HepG2 (cell line): ENCODE data around the gene FAM110A. TPM values are rescaled to one million over a fixed set of nuclear protein-coding genes. Genes with fewer than 3 reads are reported as not detected.

ENCODE experiments used
- ATAC-seq: fragments of 200-7000 bp; cut with Tn5 transposase; 3 replicates; pipeline ENCODE4 v1.9.1; 2020; ENCODE audit warnings: mild to moderate bottlenecking, moderate library complexity
- BruUV-seq: library from RNA; stranded (reverse); fragments of 400-500 nt; replicated peaks from 2 replicates; lab custom pipeline; 2021; lab: Mats Ljungman, UMichigan
- CTCF ChIA-PET: fragments of 300-600 bp; formaldehyde crosslinking; extraction: SDS; loops from one replicate; lab custom pipeline; 2021; ENCODE audit warnings: low total read pairs, inconsistent platforms, low intra/inter-chr PET ratio; lab: Yijun Ruan, JAX
- POLR2A ChIA-PET: fragments of 350-600 bp; sonication (Branson Sonifier 250); formaldehyde crosslinking; loops from one replicate; lab custom pipeline; 2020; ENCODE audit warnings: antibody characterized with exemption, inconsistent platforms; lab: Yijun Ruan, JAX
- DNase-seq: peaks from one replicate; pipeline ENCODE4 v3.0.0-alpha.2; 2015; ENCODE audit warnings: low spot score
- FAIRE-seq: peaks from 3 replicates; lab custom pipeline; 2011; peaks lifted over from hg19 to GRCh38; lab: Jason Lieb, UNC
- H2AFZ ChIP-seq: one replicate; pipeline ENCODE4 v1.6.1; 2011; ENCODE audit warnings: low read length, inconsistent platforms
- H3K27ac ChIP-seq: fragments of 300-600 bp; 3 replicates; pipeline ENCODE4 v1.8.0; 2011; ENCODE audit warnings: mixed run types, mild to moderate bottlenecking, mixed read lengths, low read length, inconsistent platforms; ENCODE audit not compliant: insufficient read depth; ENCODE audit errors: extremely low read length
- H3K27me3 ChIP-seq, 2 experiments: fragments of 200-600 bp in 1 of 2; 2 replicates in 1 of 2; 3 replicates in 1 of 2; pipeline versions ENCODE4 v1.6.0 to v1.8.0; 2011; ENCODE audit warnings: low read length in 2 of 2, mild to moderate bottlenecking in 2 of 2, moderate library complexity in 2 of 2, inconsistent platforms in 1 of 2; ENCODE audit not compliant: insufficient read depth in 2 of 2, control insufficient read depth in 1 of 2
- H3K36me3 ChIP-seq, 2 experiments: fragments of 200-600 bp in 1 of 2; replicated peaks in 1 of 2; 2 replicates in 1 of 2; 3 replicates in 1 of 2; pipeline versions ENCODE4 v1.5.1 to v1.8.0; 2011; ENCODE audit warnings: low read length in 2 of 2, inconsistent platforms in 1 of 2; ENCODE audit not compliant: insufficient read depth in 2 of 2, control insufficient read depth in 1 of 2
- H3K4me1 ChIP-seq: 2 replicates; pipeline ENCODE4 v1.5.1; 2012; ENCODE audit warnings: low read length, inconsistent platforms; ENCODE audit not compliant: insufficient read depth
- H3K4me2 ChIP-seq: 2 replicates; pipeline ENCODE4 v1.6.0; 2011; ENCODE audit warnings: low read depth, low read length, inconsistent platforms
- H3K4me3 ChIP-seq, 3 experiments: fragments of 200-600 bp in 1 of 3; sonication (generic), shearing (Covaris generic) in 1 of 3; replicated peaks in 1 of 3; 2 replicates each; pipeline ENCODE4 v1.5.1; 2011 to 2016; ENCODE audit warnings: low read length in 3 of 3, inconsistent platforms in 2 of 3, low read depth in 2 of 3, mild to moderate bottlenecking in 2 of 3, control low read depth in 1 of 3, mixed read lengths in 1 of 3; ENCODE audit not compliant: insufficient read depth in 1 of 3
- H3K79me2 ChIP-seq: one replicate; pipeline ENCODE4 v1.6.1; 2011; ENCODE audit warnings: low read length, inconsistent platforms; ENCODE audit not compliant: insufficient read depth
- H3K9ac ChIP-seq: 2 replicates; pipeline ENCODE4 v1.6.0; 2011; ENCODE audit warnings: mild to moderate bottlenecking, low read depth, low read length, inconsistent platforms; ENCODE audit not compliant: insufficient read depth
- H3K9me3 ChIP-seq: 2 replicates; pipeline ENCODE4 v1.5.1; 2012; ENCODE audit warnings: mild to moderate bottlenecking, low read length
- H4K20me1 ChIP-seq: 2 replicates; pipeline ENCODE4 v1.6.0; 2011; ENCODE audit warnings: inconsistent platforms, mild to moderate bottlenecking, low read length, moderate library complexity; ENCODE audit not compliant: insufficient read depth
- EED ChIP-seq: sonication (generic); formaldehyde crosslinking; IDR thresholded peaks from 2 replicates; pipeline ENCODE4 v1.5.0; 2020; ENCODE audit warnings: mild to moderate bottlenecking, missing genetic modification reagents
- HNRNPUL1 ChIP-seq: fragments of 200-400 bp; formaldehyde crosslinking; IDR thresholded peaks from 2 replicates; pipeline ENCODE4 v1.6.1; 2017; ENCODE audit warnings: low read depth, mild to moderate bottlenecking, low read length, moderate library complexity
- ISX ChIP-seq: sonication (generic); formaldehyde crosslinking; conservative IDR thresholded peaks from 2 replicates; pipeline ENCODE4 v1.5.0; 2020; ENCODE audit warnings: missing genetic modification reagents
- MAFF ChIP-seq: IDR thresholded peaks from 2 replicates; pipeline ENCODE4 v1.6.1; 2011; ENCODE audit warnings: low read depth, low read length, improper control_type of control experiment
- NCOA5 ChIP-seq: sonication (generic); formaldehyde crosslinking; IDR thresholded peaks from 2 replicates; pipeline ENCODE4 v1.4.0; 2020; ENCODE audit warnings: missing genetic modification reagents
- PBX3 ChIP-seq: sonication (generic); formaldehyde crosslinking; IDR thresholded peaks from 2 replicates; pipeline ENCODE4 v1.8.1; 2023; ENCODE audit warnings: missing genetic modification reagents, inconsistent platforms, borderline replicate concordance
- SATB2 ChIP-seq: sonication (generic); formaldehyde crosslinking; IDR thresholded peaks from 2 replicates; pipeline ENCODE4 v1.5.0; 2020; ENCODE audit warnings: missing genetic modification reagents
- SMARCE1 ChIP-seq: fragments of 450-650 bp; IDR thresholded peaks from 2 replicates; pipeline ENCODE4 v1.6.1; 2017; ENCODE audit warnings: borderline replicate concordance
- ZFYVE20 ChIP-seq: sonication (generic); formaldehyde crosslinking; IDR thresholded peaks from 2 replicates; pipeline ENCODE4 v1.8.0; 2023; ENCODE audit warnings: low read depth, mild to moderate bottlenecking, moderate library complexity, missing genetic modification reagents, borderline replicate concordance
- ZNF432 ChIP-seq: sonication (generic); formaldehyde crosslinking; IDR thresholded peaks from 2 replicates; pipeline ENCODE4 v1.5.0; 2020; ENCODE audit warnings: missing genetic modification reagents, mild to moderate bottlenecking, borderline replicate concordance
- ZNF609 ChIP-seq: sonication (generic); formaldehyde crosslinking; IDR thresholded peaks from 2 replicates; pipeline ENCODE4 v1.4.0; 2020; ENCODE audit warnings: mild to moderate bottlenecking, missing genetic modification reagents, borderline replicate concordance
- ZNF670 ChIP-seq: sonication (generic); formaldehyde crosslinking; IDR thresholded peaks from 2 replicates; pipeline ENCODE4 v1.8.0; 2022; ENCODE audit warnings: mild to moderate bottlenecking, missing genetic modification reagents, borderline replicate concordance
- WGBS: methylation state at CpG from one replicate; pipeline ENCODE4 v1.1.6; 2017; ENCODE audit warnings: low lambda C conversion rate; 5-methylcytosine and 5-hydroxymethylcytosine counted together
- in situ Hi-C: cut with HindIII; loops from 2 replicates; pipeline ENCODE4 v1.10.0; 2017; ENCODE audit warnings: low pct_unique_long_range_greater_than_20kb; ENCODE audit not compliant: extremely low pct_ligation_motif_present
- intact Hi-C: fragments of 100-400 bp; cut with micrococcal nuclease; formaldehyde crosslinking; loops from one replicate; pipeline ENCODE4 v1.10.0; 2022; ENCODE audit not compliant: unreplicated experiment
- polyA plus RNA-seq, 8 experiments: library from polyadenylated mRNA; depleted of rRNA in 3 of 8; stranded (reverse) in 7 of 8; unstranded in 1 of 8; fragments of >200 nt; fragmentation: Illumina TruSeq in 4 of 8; extraction: Trizol in 4 of 8; gene quantifications; 2 replicates each; pipeline versions ENCODE4 v1.2.1 to v1.2.3, GENCODE V29; 2011 to 2016; ENCODE audit warnings: low read depth in 4 of 8, missing spikeins in 1 of 8, mixed read lengths in 1 of 8; ENCODE audit not compliant: insufficient read depth in 1 of 8
- total RNA-seq, 5 experiments: library from RNA; depleted of rRNA; stranded (reverse); fragments of >200 nt; fragmentation: Illumina TruSeq; extraction: Trizol; gene quantifications; 2 replicates each; pipeline ENCODE4 v1.2.3, GENCODE V29; 2016; ENCODE audit warnings: low read depth in 1 of 5
- TF ChIP-seq, protein P1 (sequence below): sonication (generic); formaldehyde crosslinking; IDR thresholded peaks from 2 replicates; pipeline ENCODE4 v1.5.1; 2020; ENCODE audit warnings: mild to moderate bottlenecking, moderate library complexity, missing genetic modification reagents

The FAM110A gene
- total and polyA plus RNA-seq, 2 of the 13 experiments (the other 11 are each of a cell fraction or from before 2014, with no cell fraction given): 1.9 TPM

DNA sequence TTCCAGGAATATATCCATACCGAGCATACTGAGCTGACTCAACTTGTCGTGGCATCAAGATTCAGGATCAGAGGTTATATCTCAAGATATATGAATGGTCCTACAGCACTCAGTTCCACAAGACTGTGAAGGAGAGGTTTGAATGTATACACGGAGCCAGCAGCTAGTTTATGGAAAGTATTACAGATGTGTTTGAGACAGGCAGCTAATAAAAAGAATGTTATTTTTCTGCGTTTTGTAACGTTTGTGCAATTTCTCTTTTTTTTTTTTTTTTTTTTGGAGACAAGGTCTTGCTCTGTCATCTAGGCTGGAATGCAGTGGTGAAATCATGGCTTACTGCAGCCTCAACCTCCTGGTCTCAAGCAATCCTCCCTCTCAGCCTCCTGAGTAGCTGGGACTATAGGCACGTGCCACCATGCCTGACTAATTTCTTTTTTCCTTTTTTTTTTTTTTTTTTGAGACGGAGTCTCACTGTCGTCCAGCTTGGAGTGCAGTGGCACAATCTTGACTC, 3.4 kb upstream of the FAM110A start:
- H3K79me2 ChIP-seq: no peaks in the 10 kb centered on the region
- H3K36me3 ChIP-seq: no peaks in the 10 kb centered on the region
- no peaks in the 10 kb centered on the region for H3K9me3 ChIP-seq
- in situ Hi-C loops (no loop called here), intact Hi-C loops (loop anchor here (5.0 kb wide), 1 partner anchor 1132 kb away; no protein-coding TSS in a partner anchor)
- ChIA-PET CTCF (no interaction called here), POLR2A (no interaction called here)
- no peak for DNase-seq
- H3K4me2 ChIP-seq: no peak overlapping the region
- WGBS: 15% methylated on average over 8 of the region's 8 CpGs
- no TSS peak for BruUV-seq
- no peak overlapping the region for H3K4me3 ChIP-seq
- H3K9ac ChIP-seq: no peak overlapping the region
- peaks cover 22% of the 10 kb centered on the region for H3K4me1 ChIP-seq
- ATAC-seq: no peak
- FAIRE-seq: no peak
- no peaks in the 10 kb centered on the region for H4K20me1 ChIP-seq
- peaks cover 0 to 13% of the 10 kb centered on the region in 2 experiments; a peak in 3 of 5 replicates for H3K27me3 ChIP-seq
- no peak overlapping the region for H2AFZ ChIP-seq
- H3K27ac ChIP-seq: no peak overlapping the region
- TF ChIP-seq SATB2 (CRISPR knock-in tag): no peak
- TF ChIP-seq SMARCE1: no peak
- no peak for TF ChIP-seq MAFF
- no peak for TF ChIP-seq EED (CRISPR knock-in tag)
- TF ChIP-seq, protein P1, sequence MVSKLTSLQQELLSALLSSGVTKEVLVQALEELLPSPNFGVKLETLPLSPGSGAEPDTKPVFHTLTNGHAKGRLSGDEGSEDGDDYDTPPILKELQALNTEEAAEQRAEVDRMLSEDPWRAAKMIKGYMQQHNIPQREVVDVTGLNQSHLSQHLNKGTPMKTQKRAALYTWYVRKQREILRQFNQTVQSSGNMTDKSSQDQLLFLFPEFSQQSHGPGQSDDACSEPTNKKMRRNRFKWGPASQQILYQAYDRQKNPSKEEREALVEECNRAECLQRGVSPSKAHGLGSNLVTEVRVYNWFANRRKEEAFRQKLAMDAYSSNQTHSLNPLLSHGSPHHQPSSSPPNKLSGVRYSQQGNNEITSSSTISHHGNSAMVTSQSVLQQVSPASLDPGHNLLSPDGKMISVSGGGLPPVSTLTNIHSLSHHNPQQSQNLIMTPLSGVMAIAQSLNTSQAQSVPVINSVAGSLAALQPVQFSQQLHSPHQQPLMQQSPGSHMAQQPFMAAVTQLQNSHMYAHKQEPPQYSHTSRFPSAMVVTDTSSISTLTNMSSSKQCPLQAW (CRISPR knock-in tag): no peak
- TF ChIP-seq ISX (CRISPR knock-in tag): no peak
- TF ChIP-seq HNRNPUL1: no peak
- no peak for TF ChIP-seq NCOA5 (CRISPR knock-in tag)
- no peak for TF ChIP-seq ZFYVE20
- TF ChIP-seq ZNF670 (CRISPR knock-in tag): no peak
- no peak for TF ChIP-seq ZNF609
- TF ChIP-seq ZNF432 (CRISPR knock-in tag): no peak
- TF ChIP-seq PBX3 (CRISPR knock-in tag): no peak
